Measurements from ENCODE around the gene PLTP. TPM values are rescaled to one million over a fixed set of nuclear protein-coding genes. Genes with fewer than 3 reads are reported as not detected.

Gene PLTP
- total RNA-seq, 1 experiment from 2014 or later, result 42.6 TPM

DNA sequence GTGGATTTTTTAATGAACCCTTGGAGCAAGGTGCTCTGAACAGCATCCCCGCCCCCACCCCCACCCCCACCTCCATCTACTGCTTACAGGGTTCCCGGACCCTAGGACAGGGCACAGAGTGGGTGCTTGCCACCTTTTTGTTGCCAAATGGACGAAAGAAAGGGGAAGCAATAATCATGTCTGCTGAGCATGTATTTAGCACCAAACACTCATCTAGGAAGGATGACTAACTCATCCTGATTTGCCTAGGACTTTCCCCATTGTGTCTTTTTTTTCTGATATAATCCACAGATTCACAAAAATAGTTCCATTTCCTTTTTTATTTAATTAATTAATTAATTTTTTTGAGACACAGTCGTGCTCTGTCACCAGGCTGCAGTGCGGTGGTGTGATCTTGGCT, 1.2 kb upstream of the PLTP start:
- TF ChIP-seq, protein P1, sequence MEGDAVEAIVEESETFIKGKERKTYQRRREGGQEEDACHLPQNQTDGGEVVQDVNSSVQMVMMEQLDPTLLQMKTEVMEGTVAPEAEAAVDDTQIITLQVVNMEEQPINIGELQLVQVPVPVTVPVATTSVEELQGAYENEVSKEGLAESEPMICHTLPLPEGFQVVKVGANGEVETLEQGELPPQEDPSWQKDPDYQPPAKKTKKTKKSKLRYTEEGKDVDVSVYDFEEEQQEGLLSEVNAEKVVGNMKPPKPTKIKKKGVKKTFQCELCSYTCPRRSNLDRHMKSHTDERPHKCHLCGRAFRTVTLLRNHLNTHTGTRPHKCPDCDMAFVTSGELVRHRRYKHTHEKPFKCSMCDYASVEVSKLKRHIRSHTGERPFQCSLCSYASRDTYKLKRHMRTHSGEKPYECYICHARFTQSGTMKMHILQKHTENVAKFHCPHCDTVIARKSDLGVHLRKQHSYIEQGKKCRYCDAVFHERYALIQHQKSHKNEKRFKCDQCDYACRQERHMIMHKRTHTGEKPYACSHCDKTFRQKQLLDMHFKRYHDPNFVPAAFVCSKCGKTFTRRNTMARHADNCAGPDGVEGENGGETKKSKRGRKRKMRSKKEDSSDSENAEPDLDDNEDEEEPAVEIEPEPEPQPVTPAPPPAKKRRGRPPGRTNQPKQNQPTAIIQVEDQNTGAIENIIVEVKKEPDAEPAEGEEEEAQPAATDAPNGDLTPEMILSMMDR (IDR thresholded peaks at IDR 0.05; ENCODE audit: insufficient read depth in 1 of 2, low read depth in 1 of 2, low read length in 1 of 2, severe bottlenecking in 1 of 2, unreplicated experiment in 1 of 2), result no peak

DNA sequence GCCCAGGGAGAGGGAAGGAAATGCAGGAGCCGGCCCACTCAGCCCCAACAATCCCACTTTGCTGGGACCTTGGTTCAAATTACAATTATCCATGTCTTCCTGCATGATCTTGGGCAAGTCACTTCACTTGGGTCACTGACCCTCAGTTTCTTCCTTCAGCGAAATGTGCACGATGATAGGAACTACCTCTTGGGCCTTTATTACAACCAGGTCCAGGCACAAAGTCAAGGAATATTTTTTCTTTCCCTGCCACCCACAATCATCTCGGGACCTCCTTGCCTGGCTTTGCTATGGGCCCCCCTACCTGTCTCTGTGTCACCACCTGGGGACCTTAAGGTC, 358 bp upstream of the PLTP start:
- Histone ChIP-seq H3K4me3 (ENCODE audit: low read depth, low read length) (peak overlapping the region; percentile 42), H3K9me3 (no peaks in the 10 kb centered on the region), H3K36me3 (ENCODE audit: control insufficient read depth, insufficient read depth, low read length) (no peaks in the 10 kb centered on the region), H3K27me3 (replicated peaks; ENCODE audit: control insufficient read depth, insufficient read depth, low read length) (no peaks in the 10 kb centered on the region), H3K4me1 (peaks cover 12% of the 10 kb centered on the region)
- Mint-ChIP-seq H3K27me3 (ENCODE audit: insufficient read depth, unreplicated experiment) (no peaks in the 10 kb centered on the region), H3K4me1 (ENCODE audit: low read depth, unreplicated experiment) (peaks cover 7% of the 10 kb centered on the region), H3K4me3 (ENCODE audit: unreplicated experiment) (peak overlapping the region; percentile 72), H3K9me3 (ENCODE audit: unreplicated experiment) (no peaks in the 10 kb centered on the region), H3K36me3 (ENCODE audit: insufficient read depth, unreplicated experiment) (peaks cover 14% of the 10 kb centered on the region), H3K27ac (ENCODE audit: unreplicated experiment) (peak overlapping the region; percentile 37)
- no TSS peak for BruUV-seq (replicated peaks)
- ChIA-PET POLR2A (interaction anchor here (0.9 to 1.1 kb wide), 3 partner anchors 10 to 32 kb away, joined by 3 to 4 read pairs (median 4); partner anchors contain the start of gene PCIF1), CTCF (interaction anchor here (1.0 kb wide), 1 partner anchor 21 kb away, joined by 4 read pairs; the partner anchor contains the start of genes CTSA and NEURL2)
- TF ChIP-seq, protein P1 (IDR thresholded peaks at IDR 0.05; ENCODE audit: insufficient read depth in 1 of 2, low read depth in 1 of 2, low read length in 1 of 2, severe bottlenecking in 1 of 2, unreplicated experiment in 1 of 2), result no peak
- no peak for DNase-seq
- intact Hi-C loops (cut with micrococcal nuclease; ENCODE audit: unreplicated experiment), result loop anchor here (2.0 kb wide), 1 partner anchor 22 kb away; the partner anchor contains the start of gene PCIF1

More for the DNA sequence above, 1.2 kb upstream of the PLTP start:
- Histone ChIP-seq H3K4me3 (ENCODE audit: low read depth, low read length) (no peak overlapping the region), H3K36me3 (ENCODE audit: control insufficient read depth, insufficient read depth, low read length) (no peaks in the 10 kb centered on the region), H3K9me3 (no peaks in the 10 kb centered on the region), H3K27me3 (replicated peaks; ENCODE audit: control insufficient read depth, insufficient read depth, low read length) (no peaks in the 10 kb centered on the region), H3K4me1 (peaks cover 12% of the 10 kb centered on the region)
- peaks cover 14% of the 10 kb centered on the region for H3K36me3 Mint-ChIP-seq (ENCODE audit: insufficient read depth, unreplicated experiment)
- H3K27me3 Mint-ChIP-seq (ENCODE audit: insufficient read depth, unreplicated experiment), result no peaks in the 10 kb centered on the region
- no peaks in the 10 kb centered on the region for H3K9me3 Mint-ChIP-seq (ENCODE audit: unreplicated experiment)
- no TSS peak for BruUV-seq (replicated peaks)
- ChIA-PET CTCF (no interaction called here), POLR2A (no interaction called here)
- intact Hi-C loops (cut with micrococcal nuclease; ENCODE audit: unreplicated experiment), result loop anchor here (2.0 kb wide), 1 partner anchor 22 kb away; the partner anchor contains the start of gene PCIF1
- DNase-seq, result no peak
- no peak overlapping the region for H3K4me3 Mint-ChIP-seq (ENCODE audit: unreplicated experiment)
- H3K27ac Mint-ChIP-seq (ENCODE audit: unreplicated experiment), result no peak overlapping the region
- H3K4me1 Mint-ChIP-seq (ENCODE audit: low read depth, unreplicated experiment), result peaks cover 7% of the 10 kb centered on the region

DNA sequence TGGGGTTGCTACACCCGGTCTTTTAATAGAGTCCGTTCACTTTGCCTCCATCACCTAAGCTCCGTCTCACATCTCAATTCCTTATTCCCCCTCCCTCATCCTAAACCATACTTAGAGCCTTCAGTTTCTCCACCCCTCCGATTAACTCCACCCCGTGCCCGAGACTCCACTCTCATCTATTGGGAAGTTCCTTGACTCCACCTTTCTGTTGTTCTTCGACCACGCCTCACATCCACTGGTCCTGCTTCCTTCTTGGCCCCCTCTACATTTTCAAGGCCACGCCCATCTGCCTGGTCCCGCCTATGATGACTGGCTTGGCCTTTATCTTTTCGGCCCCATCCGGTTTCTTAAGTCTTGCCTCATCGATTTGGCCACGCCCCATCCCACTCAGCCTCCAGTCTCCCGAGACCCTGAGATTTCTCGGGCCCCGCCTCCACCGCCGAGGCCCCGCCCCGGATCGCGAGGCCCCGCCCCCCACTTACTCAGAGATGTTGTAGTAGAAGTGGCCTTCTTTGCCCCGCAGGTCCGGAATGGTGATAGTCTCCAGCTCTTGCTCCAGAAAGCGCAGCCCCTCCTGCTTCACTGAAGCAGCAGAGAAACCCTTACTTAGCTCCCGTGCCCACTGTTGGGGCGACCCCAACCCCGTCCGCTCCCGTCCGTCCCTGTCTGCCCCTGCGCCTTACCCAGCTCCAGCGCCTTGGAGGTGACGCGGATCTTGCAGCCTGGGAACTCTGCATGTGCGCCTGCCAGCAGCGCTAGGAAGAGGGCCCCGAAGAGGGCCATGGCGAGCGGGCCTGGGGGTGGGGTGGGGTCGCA, 1.1 kb downstream of the PLTP start:
- ChIA-PET CTCF (interaction anchor here (0.6 to 1.9 kb wide), 4 partner anchors 10 to 1247 kb away, joined by 3 to 6 read pairs (median 4); no protein-coding TSS in a partner anchor), POLR2A (interaction anchor here (0.7 kb wide), 1 partner anchor 1483 kb away, joined by 8 read pairs; no protein-coding TSS in a partner anchor)
- H3K27me3 Mint-ChIP-seq (ENCODE audit: insufficient read depth, unreplicated experiment), result no peaks in the 10 kb centered on the region
- H3K27ac Mint-ChIP-seq (ENCODE audit: unreplicated experiment), result no peak overlapping the region
- Histone ChIP-seq H3K27me3 (replicated peaks; ENCODE audit: control insufficient read depth, insufficient read depth, low read length) (no peaks in the 10 kb centered on the region), H3K9me3 (no peaks in the 10 kb centered on the region), H3K4me1 (peaks cover 12% of the 10 kb centered on the region), H3K4me3 (ENCODE audit: low read depth, low read length) (no peak overlapping the region), H3K36me3 (ENCODE audit: control insufficient read depth, insufficient read depth, low read length) (no peaks in the 10 kb centered on the region)
- peak overlapping the region; percentile 72 for H3K4me3 Mint-ChIP-seq (ENCODE audit: unreplicated experiment)
- peaks cover 9% of the 10 kb centered on the region for H3K4me1 Mint-ChIP-seq (ENCODE audit: low read depth, unreplicated experiment)
- H3K36me3 Mint-ChIP-seq (ENCODE audit: insufficient read depth, unreplicated experiment), result peaks cover 14% of the 10 kb centered on the region
- TF ChIP-seq, protein P1 (IDR thresholded peaks at IDR 0.05; ENCODE audit: insufficient read depth in 1 of 2, low read depth in 1 of 2, low read length in 1 of 2, severe bottlenecking in 1 of 2, unreplicated experiment in 1 of 2), result no peak
- BruUV-seq (replicated peaks), result no TSS peak
- DNase-seq, result peak; percentile 74 to 93
- intact Hi-C loops (cut with micrococcal nuclease; ENCODE audit: unreplicated experiment), result no loop called here
- H3K9me3 Mint-ChIP-seq (ENCODE audit: unreplicated experiment), result no peaks in the 10 kb centered on the region
